A673 (cell line): ENCODE results near the gene ELK4.

Source experiments
- EZH2 ChIP-seq: fragments of 200-600 bp; sonication (generic); IDR thresholded peaks from 2 replicates; pipeline ENCODE4 v1.6.1; 2017; ENCODE audit warnings: borderline replicate concordance, low read depth, mild to moderate bottlenecking, mixed read lengths, antibody characterized with exemption, low read length; ENCODE audit not compliant: poor library complexity, severe bottlenecking
- TF ChIP-seq, protein P1 (sequence below): fragments of 300-800, 200-600 bp; sonication (generic); conservative IDR thresholded peaks from 2 replicates; pipeline ENCODE4 v1.5.1; 2017; ENCODE audit warnings: low read depth, mild to moderate bottlenecking, antibody characterized with exemption, low read length, moderate library complexity, mixed read lengths

DNA sequence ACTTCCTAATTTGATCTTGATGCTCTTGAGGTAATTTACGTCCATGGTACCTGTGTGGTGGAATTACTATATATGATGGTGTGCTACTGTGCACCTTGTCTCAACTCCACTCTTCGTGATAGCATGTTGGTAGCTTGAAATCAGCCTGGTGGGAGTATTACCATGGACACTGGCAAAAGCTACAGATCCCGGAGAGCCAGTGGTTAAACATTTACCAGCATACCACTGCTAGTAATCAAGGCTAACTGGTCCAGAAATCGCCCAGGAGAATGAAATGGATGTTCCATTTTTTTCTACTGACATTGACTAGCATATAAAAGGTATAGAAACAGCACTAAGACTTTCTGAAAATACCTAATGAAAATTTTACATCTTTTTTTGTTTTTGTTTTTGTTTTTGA lies 30.6 kb downstream of the ELK4 start:
- TF ChIP-seq, protein P1, sequence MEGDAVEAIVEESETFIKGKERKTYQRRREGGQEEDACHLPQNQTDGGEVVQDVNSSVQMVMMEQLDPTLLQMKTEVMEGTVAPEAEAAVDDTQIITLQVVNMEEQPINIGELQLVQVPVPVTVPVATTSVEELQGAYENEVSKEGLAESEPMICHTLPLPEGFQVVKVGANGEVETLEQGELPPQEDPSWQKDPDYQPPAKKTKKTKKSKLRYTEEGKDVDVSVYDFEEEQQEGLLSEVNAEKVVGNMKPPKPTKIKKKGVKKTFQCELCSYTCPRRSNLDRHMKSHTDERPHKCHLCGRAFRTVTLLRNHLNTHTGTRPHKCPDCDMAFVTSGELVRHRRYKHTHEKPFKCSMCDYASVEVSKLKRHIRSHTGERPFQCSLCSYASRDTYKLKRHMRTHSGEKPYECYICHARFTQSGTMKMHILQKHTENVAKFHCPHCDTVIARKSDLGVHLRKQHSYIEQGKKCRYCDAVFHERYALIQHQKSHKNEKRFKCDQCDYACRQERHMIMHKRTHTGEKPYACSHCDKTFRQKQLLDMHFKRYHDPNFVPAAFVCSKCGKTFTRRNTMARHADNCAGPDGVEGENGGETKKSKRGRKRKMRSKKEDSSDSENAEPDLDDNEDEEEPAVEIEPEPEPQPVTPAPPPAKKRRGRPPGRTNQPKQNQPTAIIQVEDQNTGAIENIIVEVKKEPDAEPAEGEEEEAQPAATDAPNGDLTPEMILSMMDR = no peak
- no peak for TF ChIP-seq EZH2
